WTC11 (cell line): ENCODE data around the gene SLIT3. TPM values are rescaled to one million over a fixed set of nuclear protein-coding genes. Genes with fewer than 3 reads are reported as not detected.

Experiments
- ATAC-seq: fragments of 200-7000 bp; cut with Tn5 transposase; 2 replicates; pipeline ENCODE4 v1.10.0; 2021; ENCODE audit warnings: mild to moderate bottlenecking, moderate library complexity
- CTCF ChIA-PET: fragments of 300-600 bp; sonication (Branson Sonifier 250); formaldehyde crosslinking; loops from one replicate; lab custom pipeline; 2021; ENCODE audit warnings: antibody characterized with exemption; lab: Charles Lee
- POLR2A ChIA-PET: fragments of 350-600 bp; sonication (Branson Sonifier 250); formaldehyde crosslinking; loops from one replicate; lab custom pipeline; 2021; ENCODE audit warnings: antibody characterized with exemption; lab: Charles Lee
- DNase-seq: peaks from one replicate; pipeline ENCODE4 v3.0.0; 2021; ENCODE audit warnings: low spot score
- H3K27ac Mint-ChIP-seq: 2 replicates; pipeline ENCODE4 v1.8.0; 2021; ENCODE audit warnings: mixed read lengths
- H3K27me3 Mint-ChIP-seq: 2 replicates; pipeline ENCODE4 v1.8.0; 2021; ENCODE audit warnings: low read depth, mild to moderate bottlenecking, moderate library complexity, mixed read lengths
- H3K36me3 Mint-ChIP-seq: 2 replicates; pipeline ENCODE4 v1.8.0; 2021; ENCODE audit warnings: mixed read lengths
- H3K4me1 Mint-ChIP-seq: 2 replicates; pipeline ENCODE4 v1.8.0; 2022; ENCODE audit warnings: mixed read lengths
- H3K4me3 Mint-ChIP-seq: 2 replicates; pipeline ENCODE4 v1.8.0; 2021; ENCODE audit warnings: mild to moderate bottlenecking, moderate library complexity, mixed read lengths
- H3K9me3 Mint-ChIP-seq: 2 replicates; pipeline ENCODE4 v1.8.0; 2021; ENCODE audit warnings: mixed read lengths
- ATF1 ChIP-seq: sonication (generic); formaldehyde crosslinking; IDR thresholded peaks from 2 replicates; pipeline ENCODE4 v1.8.1; 2023; ENCODE audit warnings: mild to moderate bottlenecking, moderate library complexity, missing genetic modification reagents
- CBFB ChIP-seq: sonication (generic); formaldehyde crosslinking; IDR thresholded peaks from 2 replicates; pipeline ENCODE4 v1.8.1; 2022; ENCODE audit warnings: mild to moderate bottlenecking, low read depth, missing genetic modification reagents
- CREB1 ChIP-seq: sonication (generic); formaldehyde crosslinking; IDR thresholded peaks from 2 replicates; pipeline ENCODE4 v1.8.0; 2023; ENCODE audit warnings: mild to moderate bottlenecking, missing genetic modification reagents
- CREM ChIP-seq: sonication (generic); formaldehyde crosslinking; IDR thresholded peaks from 2 replicates; pipeline ENCODE4 v1.8.1; 2022; ENCODE audit warnings: mild to moderate bottlenecking, missing genetic modification reagents, moderate library complexity
- FOXJ3 ChIP-seq: sonication (generic); formaldehyde crosslinking; IDR thresholded peaks from 2 replicates; pipeline ENCODE4 v1.9.0; 2021; ENCODE audit warnings: missing genetic modification reagents, mild to moderate bottlenecking, borderline replicate concordance
- HMGA2 ChIP-seq: fragments of 250-450 bp; sonication (Bioruptor Pico); IDR thresholded peaks from 2 replicates; pipeline ENCODE4 v1.4.0; 2021; ENCODE audit warnings: mild to moderate bottlenecking, moderate library complexity
- MXD4 ChIP-seq: fragments of 250-450 bp; sonication (Bioruptor Pico); IDR thresholded peaks from 2 replicates; pipeline ENCODE4 v1.8.0; 2021; ENCODE audit warnings: mild to moderate bottlenecking, moderate library complexity, borderline replicate concordance
- NR2C2 ChIP-seq: sonication (generic); formaldehyde crosslinking; IDR thresholded peaks from 2 replicates; pipeline ENCODE4 v1.8.0; 2022; ENCODE audit warnings: mild to moderate bottlenecking, missing genetic modification reagents
- NR3C1 ChIP-seq: sonication (generic); formaldehyde crosslinking; conservative IDR thresholded peaks from 2 replicates; pipeline ENCODE4 v1.8.1; 2023; ENCODE audit warnings: low read depth, mild to moderate bottlenecking, missing genetic modification reagents
- TEAD1 ChIP-seq: sonication (generic); formaldehyde crosslinking; IDR thresholded peaks from 2 replicates; pipeline ENCODE4 v1.8.0; 2022; ENCODE audit warnings: mild to moderate bottlenecking, missing genetic modification reagents
- ZNF121 ChIP-seq: sonication (generic); formaldehyde crosslinking; IDR thresholded peaks from 2 replicates; pipeline ENCODE4 v1.8.0; 2023; ENCODE audit warnings: missing genetic modification reagents
- ZNF263 ChIP-seq: sonication (generic); formaldehyde crosslinking; IDR thresholded peaks from 2 replicates; pipeline ENCODE4 v1.8.1; 2022; ENCODE audit warnings: low read depth, mild to moderate bottlenecking, moderate library complexity, missing genetic modification reagents
- ZNF423 ChIP-seq: fragments of 250-450 bp; sonication (Bioruptor Pico); IDR thresholded peaks from 2 replicates; pipeline ENCODE4 v2.1.2; 2022; ENCODE audit warnings: mild to moderate bottlenecking, moderate library complexity
- total RNA-seq: library from RNA; stranded (reverse); gene quantifications from 3 replicates; pipeline ENCODE4 v1.2.3, GENCODE V29; 2021
- TF ChIP-seq, protein P1 (sequence below): sonication (generic); formaldehyde crosslinking; conservative IDR thresholded peaks from 2 replicates; pipeline ENCODE4 v1.8.1; 2023; ENCODE audit warnings: mild to moderate bottlenecking, low read depth, missing genetic modification reagents, moderate library complexity
- TF ChIP-seq, protein P2 (sequence below): sonication (generic); formaldehyde crosslinking; IDR thresholded peaks from 2 replicates; pipeline ENCODE4 v1.8.0; 2023; ENCODE audit warnings: missing genetic modification reagents, mild to moderate bottlenecking, borderline replicate concordance
- TF ChIP-seq, protein P3 (sequence below): sonication (generic); formaldehyde crosslinking; IDR thresholded peaks from 2 replicates; pipeline ENCODE4 v1.8.1; 2022; ENCODE audit warnings: mild to moderate bottlenecking, missing genetic modification reagents, moderate library complexity, borderline replicate concordance
- TF ChIP-seq, protein P4 (sequence below): sonication (generic); formaldehyde crosslinking; IDR thresholded peaks from 2 replicates; pipeline ENCODE4 v1.8.0; 2022; ENCODE audit warnings: mild to moderate bottlenecking, missing genetic modification reagents
- TF ChIP-seq, protein P5 (sequence below): sonication (generic); formaldehyde crosslinking; IDR thresholded peaks from 2 replicates; pipeline ENCODE4 v1.8.1; 2023; ENCODE audit warnings: mild to moderate bottlenecking, missing genetic modification reagents
- TF ChIP-seq, protein P6 (sequence below): sonication (generic); formaldehyde crosslinking; IDR thresholded peaks from 2 replicates; pipeline ENCODE4 v1.8.1; 2022; ENCODE audit warnings: low read depth, mild to moderate bottlenecking, moderate library complexity, missing genetic modification reagents, borderline replicate concordance
- TF ChIP-seq, protein P7 (sequence below): fragments of 250-450 bp; sonication (Bioruptor Pico); IDR thresholded peaks from 2 replicates; pipeline ENCODE4 v1.8.0; 2021; ENCODE audit warnings: mild to moderate bottlenecking
- TF ChIP-seq, protein P8 (sequence below): sonication (generic); formaldehyde crosslinking; IDR thresholded peaks from 2 replicates; pipeline ENCODE4 v1.8.1; 2022; ENCODE audit warnings: low read depth, missing genetic modification reagents, borderline replicate concordance

The SLIT3 gene
- total RNA-seq, 1 experiment from 2014 or later, result 1.9 TPM

DNA sequence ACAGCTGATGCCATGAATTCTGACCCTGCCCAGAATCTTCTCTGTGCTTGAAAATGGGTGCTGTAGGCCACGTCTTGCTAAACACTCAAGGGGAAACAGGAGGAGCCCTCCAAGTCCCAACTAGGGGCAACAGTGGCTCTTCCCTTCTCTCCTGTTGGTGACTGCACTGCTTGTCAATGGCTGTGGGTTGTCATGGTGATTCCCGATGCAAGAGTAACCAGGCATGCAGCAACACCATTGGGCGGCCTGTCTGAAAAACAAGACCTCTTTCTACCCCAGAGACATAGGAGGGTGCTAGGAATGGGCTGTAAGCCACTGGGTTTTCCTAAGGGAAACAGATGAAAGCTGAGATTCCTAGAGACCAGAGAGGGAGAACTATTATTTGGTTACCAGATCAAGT lies 520.1 kb downstream of the SLIT3 start (continued):
- TF ChIP-seq, protein P1, sequence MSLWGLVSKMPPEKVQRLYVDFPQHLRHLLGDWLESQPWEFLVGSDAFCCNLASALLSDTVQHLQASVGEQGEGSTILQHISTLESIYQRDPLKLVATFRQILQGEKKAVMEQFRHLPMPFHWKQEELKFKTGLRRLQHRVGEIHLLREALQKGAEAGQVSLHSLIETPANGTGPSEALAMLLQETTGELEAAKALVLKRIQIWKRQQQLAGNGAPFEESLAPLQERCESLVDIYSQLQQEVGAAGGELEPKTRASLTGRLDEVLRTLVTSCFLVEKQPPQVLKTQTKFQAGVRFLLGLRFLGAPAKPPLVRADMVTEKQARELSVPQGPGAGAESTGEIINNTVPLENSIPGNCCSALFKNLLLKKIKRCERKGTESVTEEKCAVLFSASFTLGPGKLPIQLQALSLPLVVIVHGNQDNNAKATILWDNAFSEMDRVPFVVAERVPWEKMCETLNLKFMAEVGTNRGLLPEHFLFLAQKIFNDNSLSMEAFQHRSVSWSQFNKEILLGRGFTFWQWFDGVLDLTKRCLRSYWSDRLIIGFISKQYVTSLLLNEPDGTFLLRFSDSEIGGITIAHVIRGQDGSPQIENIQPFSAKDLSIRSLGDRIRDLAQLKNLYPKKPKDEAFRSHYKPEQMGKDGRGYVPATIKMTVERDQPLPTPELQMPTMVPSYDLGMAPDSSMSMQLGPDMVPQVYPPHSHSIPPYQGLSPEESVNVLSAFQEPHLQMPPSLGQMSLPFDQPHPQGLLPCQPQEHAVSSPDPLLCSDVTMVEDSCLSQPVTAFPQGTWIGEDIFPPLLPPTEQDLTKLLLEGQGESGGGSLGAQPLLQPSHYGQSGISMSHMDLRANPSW, result no peak
- TF ChIP-seq, protein P2, sequence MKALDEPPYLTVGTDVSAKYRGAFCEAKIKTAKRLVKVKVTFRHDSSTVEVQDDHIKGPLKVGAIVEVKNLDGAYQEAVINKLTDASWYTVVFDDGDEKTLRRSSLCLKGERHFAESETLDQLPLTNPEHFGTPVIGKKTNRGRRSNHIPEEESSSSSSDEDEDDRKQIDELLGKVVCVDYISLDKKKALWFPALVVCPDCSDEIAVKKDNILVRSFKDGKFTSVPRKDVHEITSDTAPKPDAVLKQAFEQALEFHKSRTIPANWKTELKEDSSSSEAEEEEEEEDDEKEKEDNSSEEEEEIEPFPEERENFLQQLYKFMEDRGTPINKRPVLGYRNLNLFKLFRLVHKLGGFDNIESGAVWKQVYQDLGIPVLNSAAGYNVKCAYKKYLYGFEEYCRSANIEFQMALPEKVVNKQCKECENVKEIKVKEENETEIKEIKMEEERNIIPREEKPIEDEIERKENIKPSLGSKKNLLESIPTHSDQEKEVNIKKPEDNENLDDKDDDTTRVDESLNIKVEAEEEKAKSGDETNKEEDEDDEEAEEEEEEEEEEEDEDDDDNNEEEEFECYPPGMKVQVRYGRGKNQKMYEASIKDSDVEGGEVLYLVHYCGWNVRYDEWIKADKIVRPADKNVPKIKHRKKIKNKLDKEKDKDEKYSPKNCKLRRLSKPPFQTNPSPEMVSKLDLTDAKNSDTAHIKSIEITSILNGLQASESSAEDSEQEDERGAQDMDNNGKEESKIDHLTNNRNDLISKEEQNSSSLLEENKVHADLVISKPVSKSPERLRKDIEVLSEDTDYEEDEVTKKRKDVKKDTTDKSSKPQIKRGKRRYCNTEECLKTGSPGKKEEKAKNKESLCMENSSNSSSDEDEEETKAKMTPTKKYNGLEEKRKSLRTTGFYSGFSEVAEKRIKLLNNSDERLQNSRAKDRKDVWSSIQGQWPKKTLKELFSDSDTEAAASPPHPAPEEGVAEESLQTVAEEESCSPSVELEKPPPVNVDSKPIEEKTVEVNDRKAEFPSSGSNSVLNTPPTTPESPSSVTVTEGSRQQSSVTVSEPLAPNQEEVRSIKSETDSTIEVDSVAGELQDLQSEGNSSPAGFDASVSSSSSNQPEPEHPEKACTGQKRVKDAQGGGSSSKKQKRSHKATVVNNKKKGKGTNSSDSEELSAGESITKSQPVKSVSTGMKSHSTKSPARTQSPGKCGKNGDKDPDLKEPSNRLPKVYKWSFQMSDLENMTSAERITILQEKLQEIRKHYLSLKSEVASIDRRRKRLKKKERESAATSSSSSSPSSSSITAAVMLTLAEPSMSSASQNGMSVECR, result no peak
- no peak for TF ChIP-seq ZNF423 (CRISPR knock-in tag)
- TF ChIP-seq NR3C1 (CRISPR knock-in tag), result no peak
- TF ChIP-seq MXD4 (CRISPR knock-in tag), result no peak
- TF ChIP-seq CBFB (CRISPR knock-in tag), result no peak
- TF ChIP-seq HMGA2 (CRISPR knock-in tag), result no peak
- TF ChIP-seq, protein P3, sequence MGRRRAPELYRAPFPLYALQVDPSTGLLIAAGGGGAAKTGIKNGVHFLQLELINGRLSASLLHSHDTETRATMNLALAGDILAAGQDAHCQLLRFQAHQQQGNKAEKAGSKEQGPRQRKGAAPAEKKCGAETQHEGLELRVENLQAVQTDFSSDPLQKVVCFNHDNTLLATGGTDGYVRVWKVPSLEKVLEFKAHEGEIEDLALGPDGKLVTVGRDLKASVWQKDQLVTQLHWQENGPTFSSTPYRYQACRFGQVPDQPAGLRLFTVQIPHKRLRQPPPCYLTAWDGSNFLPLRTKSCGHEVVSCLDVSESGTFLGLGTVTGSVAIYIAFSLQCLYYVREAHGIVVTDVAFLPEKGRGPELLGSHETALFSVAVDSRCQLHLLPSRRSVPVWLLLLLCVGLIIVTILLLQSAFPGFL (CRISPR knock-in tag), result no peak
- TF ChIP-seq, protein P4, sequence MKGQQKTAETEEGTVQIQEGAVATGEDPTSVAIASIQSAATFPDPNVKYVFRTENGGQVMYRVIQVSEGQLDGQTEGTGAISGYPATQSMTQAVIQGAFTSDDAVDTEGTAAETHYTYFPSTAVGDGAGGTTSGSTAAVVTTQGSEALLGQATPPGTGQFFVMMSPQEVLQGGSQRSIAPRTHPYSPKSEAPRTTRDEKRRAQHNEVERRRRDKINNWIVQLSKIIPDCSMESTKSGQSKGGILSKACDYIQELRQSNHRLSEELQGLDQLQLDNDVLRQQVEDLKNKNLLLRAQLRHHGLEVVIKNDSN (CRISPR knock-in tag), result no peak
- TF ChIP-seq FOXJ3 (CRISPR knock-in tag), result no peak
- no peak for TF ChIP-seq NR2C2 (CRISPR knock-in tag)
- no peak for TF ChIP-seq TEAD1 (CRISPR knock-in tag)

DNA sequence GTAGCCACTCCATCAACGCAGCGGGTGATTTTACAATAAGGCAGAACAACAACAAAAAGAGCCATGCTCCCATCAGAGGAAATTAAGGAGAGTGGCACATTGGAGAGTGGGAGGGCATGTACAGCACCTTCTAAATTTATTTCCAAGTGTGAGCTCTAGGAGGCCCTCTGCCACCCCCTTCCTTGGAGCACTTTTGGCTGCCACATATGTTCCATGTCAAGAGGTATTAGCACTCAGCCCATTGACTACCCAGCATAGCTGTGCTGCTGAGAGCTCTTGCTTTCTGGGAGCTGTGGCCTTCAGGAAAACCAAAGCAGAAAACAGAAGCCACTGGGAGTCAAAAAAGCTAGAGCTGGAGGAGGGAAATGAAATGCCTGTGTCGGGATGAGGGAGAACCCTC lies 521.6 kb downstream of the SLIT3 start:
- CTCF ChIA-PET, result interaction anchor here (1.5 kb wide), 1 partner anchor 21 kb away, joined by 4 read pairs; no protein-coding TSS in a partner anchor
- no peak for DNase-seq
- TF ChIP-seq, protein P5, sequence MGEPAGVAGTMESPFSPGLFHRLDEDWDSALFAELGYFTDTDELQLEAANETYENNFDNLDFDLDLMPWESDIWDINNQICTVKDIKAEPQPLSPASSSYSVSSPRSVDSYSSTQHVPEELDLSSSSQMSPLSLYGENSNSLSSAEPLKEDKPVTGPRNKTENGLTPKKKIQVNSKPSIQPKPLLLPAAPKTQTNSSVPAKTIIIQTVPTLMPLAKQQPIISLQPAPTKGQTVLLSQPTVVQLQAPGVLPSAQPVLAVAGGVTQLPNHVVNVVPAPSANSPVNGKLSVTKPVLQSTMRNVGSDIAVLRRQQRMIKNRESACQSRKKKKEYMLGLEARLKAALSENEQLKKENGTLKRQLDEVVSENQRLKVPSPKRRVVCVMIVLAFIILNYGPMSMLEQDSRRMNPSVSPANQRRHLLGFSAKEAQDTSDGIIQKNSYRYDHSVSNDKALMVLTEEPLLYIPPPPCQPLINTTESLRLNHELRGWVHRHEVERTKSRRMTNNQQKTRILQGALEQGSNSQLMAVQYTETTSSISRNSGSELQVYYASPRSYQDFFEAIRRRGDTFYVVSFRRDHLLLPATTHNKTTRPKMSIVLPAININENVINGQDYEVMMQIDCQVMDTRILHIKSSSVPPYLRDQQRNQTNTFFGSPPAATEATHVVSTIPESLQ (CRISPR knock-in tag), result no peak
- no peak for TF ChIP-seq CREM (CRISPR knock-in tag)
- TF ChIP-seq ZNF263 (CRISPR knock-in tag), result no peak
- TF ChIP-seq, protein P6, sequence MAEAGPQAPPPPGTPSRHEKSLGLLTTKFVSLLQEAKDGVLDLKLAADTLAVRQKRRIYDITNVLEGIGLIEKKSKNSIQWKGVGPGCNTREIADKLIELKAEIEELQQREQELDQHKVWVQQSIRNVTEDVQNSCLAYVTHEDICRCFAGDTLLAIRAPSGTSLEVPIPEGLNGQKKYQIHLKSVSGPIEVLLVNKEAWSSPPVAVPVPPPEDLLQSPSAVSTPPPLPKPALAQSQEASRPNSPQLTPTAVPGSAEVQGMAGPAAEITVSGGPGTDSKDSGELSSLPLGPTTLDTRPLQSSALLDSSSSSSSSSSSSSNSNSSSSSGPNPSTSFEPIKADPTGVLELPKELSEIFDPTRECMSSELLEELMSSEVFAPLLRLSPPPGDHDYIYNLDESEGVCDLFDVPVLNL, result no peak
- TF ChIP-seq, protein P7, sequence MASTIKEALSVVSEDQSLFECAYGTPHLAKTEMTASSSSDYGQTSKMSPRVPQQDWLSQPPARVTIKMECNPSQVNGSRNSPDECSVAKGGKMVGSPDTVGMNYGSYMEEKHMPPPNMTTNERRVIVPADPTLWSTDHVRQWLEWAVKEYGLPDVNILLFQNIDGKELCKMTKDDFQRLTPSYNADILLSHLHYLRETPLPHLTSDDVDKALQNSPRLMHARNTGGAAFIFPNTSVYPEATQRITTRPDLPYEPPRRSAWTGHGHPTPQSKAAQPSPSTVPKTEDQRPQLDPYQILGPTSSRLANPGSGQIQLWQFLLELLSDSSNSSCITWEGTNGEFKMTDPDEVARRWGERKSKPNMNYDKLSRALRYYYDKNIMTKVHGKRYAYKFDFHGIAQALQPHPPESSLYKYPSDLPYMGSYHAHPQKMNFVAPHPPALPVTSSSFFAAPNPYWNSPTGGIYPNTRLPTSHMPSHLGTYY, result no peak
- TF ChIP-seq, protein P8, sequence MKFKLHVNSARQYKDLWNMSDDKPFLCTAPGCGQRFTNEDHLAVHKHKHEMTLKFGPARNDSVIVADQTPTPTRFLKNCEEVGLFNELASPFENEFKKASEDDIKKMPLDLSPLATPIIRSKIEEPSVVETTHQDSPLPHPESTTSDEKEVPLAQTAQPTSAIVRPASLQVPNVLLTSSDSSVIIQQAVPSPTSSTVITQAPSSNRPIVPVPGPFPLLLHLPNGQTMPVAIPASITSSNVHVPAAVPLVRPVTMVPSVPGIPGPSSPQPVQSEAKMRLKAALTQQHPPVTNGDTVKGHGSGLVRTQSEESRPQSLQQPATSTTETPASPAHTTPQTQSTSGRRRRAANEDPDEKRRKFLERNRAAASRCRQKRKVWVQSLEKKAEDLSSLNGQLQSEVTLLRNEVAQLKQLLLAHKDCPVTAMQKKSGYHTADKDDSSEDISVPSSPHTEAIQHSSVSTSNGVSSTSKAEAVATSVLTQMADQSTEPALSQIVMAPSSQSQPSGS (CRISPR knock-in tag), result no peak
- no peak for TF ChIP-seq CREB1
- TF ChIP-seq ZNF121, result no peak
- TF ChIP-seq, protein P4 (CRISPR knock-in tag), result no peak
- TF ChIP-seq ATF1 (CRISPR knock-in tag), result no peak

More for the DNA sequence above, 521.6 kb downstream of the SLIT3 start:
- no peak overlapping the region for H3K4me3 Mint-ChIP-seq
- H3K4me1 Mint-ChIP-seq, result peaks cover 10% of the 10 kb centered on the region; the same call in 1 of the 2 replicates
- POLR2A ChIA-PET, result no interaction called here
- no peaks in the 10 kb centered on the region for H3K9me3 Mint-ChIP-seq
- H3K27me3 Mint-ChIP-seq, result no peaks in the 10 kb centered on the region; the same call in 1 of the 2 replicates
- no peak overlapping the region for H3K27ac Mint-ChIP-seq
- ATAC-seq, result no peak
- H3K36me3 Mint-ChIP-seq, result no peaks in the 10 kb centered on the region
